ENCODE results near the gene RNF207. TPM values are rescaled to one million over a fixed set of nuclear protein-coding genes. Genes with fewer than 3 reads are reported as not detected.

Gene RNF207
- total RNA-seq, 1 experiment from 2014 or later: 4.9 TPM

GRCh38 chr1:6254691-6255090, 48.8 kb downstream of the RNF207 start:
- peaks cover 4 to 9% of the 10 kb centered on the region in 2 experiments for H3K4me1 Mint-ChIP-seq
- Histone ChIP-seq H2BK15ac (ENCODE audit: low read depth, low read length) (no peak overlapping the region), H3K14ac (ENCODE audit: insufficient read depth, low read length) (no peak overlapping the region), H4K20me1 (ENCODE audit: control insufficient read depth, insufficient read depth, insufficient read length) (no peaks in the 10 kb centered on the region), H3K18ac (ENCODE audit: insufficient read length, low read depth, low read length) (no peak overlapping the region), H3T11ph (ENCODE audit: low read length) (no peak overlapping the region), H3K27me3 (ENCODE audit: insufficient read depth, low read length) (peaks cover 18% of the 10 kb centered on the region; the same call in 1 of the 2 replicates), H3K4me1 (ENCODE audit: insufficient read depth, low read length) (no peaks in the 10 kb centered on the region), H4K8ac (replicated peaks; ENCODE audit: insufficient read length, low read depth, low read length) (no peak overlapping the region), H3K4me2 (ENCODE audit: insufficient read depth, insufficient read length, low read length) (no peak overlapping the region), H4K91ac (ENCODE audit: insufficient read length, low read depth, low read length) (no peak overlapping the region), H3K79me2 (ENCODE audit: insufficient read depth, low read length) (no peaks in the 10 kb centered on the region), H3K9ac (ENCODE audit: extremely low read depth, insufficient read length, low read length) (no peak overlapping the region), H3K56ac (ENCODE audit: insufficient read length, low read depth, low read length) (no peak overlapping the region), H3K79me1 (ENCODE audit: insufficient read depth, low read depth, low read length, poor library complexity, severe bottlenecking) (no peaks in the 10 kb centered on the region), H2BK12ac (ENCODE audit: insufficient read length, low read depth, low read length) (no peak overlapping the region), H2BK20ac (ENCODE audit: low read depth, low read length, poor library complexity, severe bottlenecking) (no peak overlapping the region), H2AK5ac (ENCODE audit: insufficient read length, low read length) (no peak overlapping the region), H3K23me2 (ENCODE audit: insufficient read length, low read depth, low read length, poor library complexity, severe bottlenecking) (peaks cover 3% of the 10 kb centered on the region), H3K9me3 (ENCODE audit: control insufficient read depth, low read depth, low read length) (no peaks in the 10 kb centered on the region), H3K4ac (ENCODE audit: low read depth, low read length) (no peak overlapping the region), H2BK5ac (ENCODE audit: insufficient read length, low read length) (no peak overlapping the region), H4K5ac (ENCODE audit: insufficient read length, low read depth, low read length) (no peak overlapping the region), H3K27ac (ENCODE audit: insufficient read length, low read depth, low read length) (no peak overlapping the region), H2BK120ac (ENCODE audit: low read depth, low read length, poor library complexity, severe bottlenecking) (no peak overlapping the region), H2AFZ (ENCODE audit: low read length) (no peak overlapping the region), H3K23ac (ENCODE audit: insufficient read length, low read depth, low read length) (no peak overlapping the region)
- peaks cover 0 to 3% (median 2%) of the 10 kb centered on the region in 3 experiments; a peak in 5 of 7 replicates for H3K36me3 Mint-ChIP-seq (ENCODE audit: insufficient read depth in 1 of 3, low read depth in 3 of 3)
- no CpG with 5 or more reads among the region's 16 CpGs for WGBS (ENCODE audit: extremely low coverage, insufficient read length, low lambda C conversion rate)
- no peak overlapping the region for H3K27ac Mint-ChIP-seq
- H3K4me3 Mint-ChIP-seq: no peak overlapping the region
- H3K9me3 Mint-ChIP-seq: no peaks in the 10 kb centered on the region
- no peak for TF ChIP-seq CTCF (conservative IDR thresholded peaks at IDR 0.05)
- peaks cover 61% of the 10 kb centered on the region for H3K27me3 Mint-ChIP-seq (ENCODE audit: low read depth)
- no peak for DNase-seq
